GM18526 (cell line): ENCODE results near the gene GNL2.

ENCODE experiments used
- POLR2A ChIP-seq: IDR thresholded peaks from 3 replicates; pipeline ENCODE4 v1.6.1; 2011; ENCODE audit not compliant: insufficient read length; ENCODE audit errors: extremely low read depth

Gene GNL2

GRCh38 chr1:37545019-37545418 is 50.7 kb downstream of the GNL2 start:
- no peak for TF ChIP-seq POLR2A

DNA sequence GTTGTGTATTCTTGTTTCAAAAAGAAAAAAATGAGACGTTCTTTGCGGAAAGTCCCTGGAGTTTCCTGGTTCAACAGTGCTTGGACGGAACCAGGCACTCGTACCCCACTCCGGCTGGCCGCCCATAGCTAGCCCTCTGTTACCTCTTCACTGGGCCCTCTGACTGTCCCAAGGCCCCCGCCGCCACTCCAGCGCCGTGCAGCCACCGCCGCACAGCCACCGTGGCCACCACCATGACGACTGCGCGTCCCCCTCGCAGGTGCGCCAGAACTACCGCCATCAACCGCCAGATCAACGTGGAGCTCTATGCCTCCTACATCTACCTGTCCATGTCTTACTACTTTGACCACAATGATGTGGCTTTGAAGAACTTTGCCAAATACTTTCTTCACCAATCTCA is 51.2 kb downstream of the GNL2 start:
- no peak for TF ChIP-seq POLR2A

- no peak for TF ChIP-seq POLR2A
Measured at GRCh38 chr1:37540036-37540785, 55.5 kb downstream of the GNL2 start.

DNA sequence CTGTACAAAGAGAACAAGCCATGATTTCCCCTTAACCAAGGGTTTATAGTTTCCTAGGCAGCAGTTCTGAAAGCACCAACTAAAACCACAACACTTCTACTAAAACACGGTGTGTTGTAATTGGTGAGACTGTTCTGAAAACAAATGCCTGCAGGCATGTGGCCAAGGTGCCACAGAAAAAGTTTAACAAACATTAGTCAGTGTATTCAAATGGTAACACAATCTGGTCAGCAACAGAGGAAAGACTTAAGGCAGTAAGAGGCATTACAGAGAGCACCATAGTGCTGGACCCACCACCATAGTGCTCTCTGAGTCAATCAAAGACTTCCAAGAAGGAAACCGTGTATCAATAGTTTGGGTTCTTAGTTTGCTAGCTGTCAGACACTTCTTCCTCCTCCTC is 58.4 kb downstream of the GNL2 start:
- TF ChIP-seq POLR2A, result no peak

DNA sequence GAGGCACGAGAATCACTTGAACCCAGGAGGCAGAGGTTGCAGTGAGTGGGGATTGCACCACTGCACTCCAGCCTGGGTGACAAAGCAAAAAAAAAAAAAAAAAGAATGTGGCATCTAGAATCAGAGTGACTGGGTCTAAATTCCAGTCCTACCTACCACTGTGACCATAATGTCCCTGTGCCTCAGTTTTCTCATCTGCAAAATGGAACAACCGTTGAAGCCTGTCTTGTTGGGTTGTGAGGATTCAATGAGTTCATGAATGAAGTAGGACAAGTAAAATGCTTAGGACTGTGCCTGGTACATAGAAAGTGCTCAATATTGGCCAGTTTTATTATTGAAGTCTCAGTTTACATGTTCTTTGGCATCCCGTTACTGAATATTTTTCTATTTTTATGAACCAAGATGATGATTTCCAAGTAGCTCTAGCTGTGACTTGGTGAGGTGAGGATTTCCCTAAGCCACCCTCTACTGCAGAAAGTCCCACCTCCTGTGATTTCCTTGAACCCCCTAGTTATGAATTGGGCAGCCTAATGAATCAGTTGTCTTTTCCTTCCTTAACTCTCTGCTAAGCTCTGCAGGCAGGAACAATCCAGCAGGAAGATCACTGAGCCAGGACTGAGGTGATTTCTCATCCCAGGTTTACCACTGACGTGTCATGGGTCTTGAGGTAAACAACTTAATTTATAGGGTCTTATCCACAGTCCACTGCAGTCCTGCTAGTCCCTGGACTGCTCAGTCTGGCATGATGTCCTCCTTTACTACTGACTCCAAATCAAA is 62.2 kb downstream of the GNL2 start:
- no peak for TF ChIP-seq POLR2A

- TF ChIP-seq POLR2A, result no peak
Measured at GRCh38 chr1:37519613-37520012, 76.1 kb downstream of the GNL2 start.

- no peak for TF ChIP-seq POLR2A
Measured at GRCh38 chr1:37517569-37517968, 78.2 kb downstream of the GNL2 start.
